ENCODE data around the gene TBCD.
"Not testable (repeated sequence)": the region's sequence is repeated elsewhere in the genome, so short reads cannot be mapped to it uniquely, and the experiment has no call there.

Gene TBCD

GRCh38 chr17:82729479-82730260, 22.2 kb upstream of the TBCD start:
- DNase-seq, result no peak

GRCh38 chr17:82732118-82732743, 19.6 kb upstream of the TBCD start:
- no peak for DNase-seq

GRCh38 chr17:82734987-82735866, 16.6 kb upstream of the TBCD start, which contains the start of gene FN3K:
Gene FN3K (plus strand): TSS chr17:82735615. CDS start chr17:82735637, 22 bp downstream.
- no peak for DNase-seq

GRCh38 chr17:82736511-82737185, 15.2 kb upstream of the TBCD start:
- DNase-seq, result no peak

DNA sequence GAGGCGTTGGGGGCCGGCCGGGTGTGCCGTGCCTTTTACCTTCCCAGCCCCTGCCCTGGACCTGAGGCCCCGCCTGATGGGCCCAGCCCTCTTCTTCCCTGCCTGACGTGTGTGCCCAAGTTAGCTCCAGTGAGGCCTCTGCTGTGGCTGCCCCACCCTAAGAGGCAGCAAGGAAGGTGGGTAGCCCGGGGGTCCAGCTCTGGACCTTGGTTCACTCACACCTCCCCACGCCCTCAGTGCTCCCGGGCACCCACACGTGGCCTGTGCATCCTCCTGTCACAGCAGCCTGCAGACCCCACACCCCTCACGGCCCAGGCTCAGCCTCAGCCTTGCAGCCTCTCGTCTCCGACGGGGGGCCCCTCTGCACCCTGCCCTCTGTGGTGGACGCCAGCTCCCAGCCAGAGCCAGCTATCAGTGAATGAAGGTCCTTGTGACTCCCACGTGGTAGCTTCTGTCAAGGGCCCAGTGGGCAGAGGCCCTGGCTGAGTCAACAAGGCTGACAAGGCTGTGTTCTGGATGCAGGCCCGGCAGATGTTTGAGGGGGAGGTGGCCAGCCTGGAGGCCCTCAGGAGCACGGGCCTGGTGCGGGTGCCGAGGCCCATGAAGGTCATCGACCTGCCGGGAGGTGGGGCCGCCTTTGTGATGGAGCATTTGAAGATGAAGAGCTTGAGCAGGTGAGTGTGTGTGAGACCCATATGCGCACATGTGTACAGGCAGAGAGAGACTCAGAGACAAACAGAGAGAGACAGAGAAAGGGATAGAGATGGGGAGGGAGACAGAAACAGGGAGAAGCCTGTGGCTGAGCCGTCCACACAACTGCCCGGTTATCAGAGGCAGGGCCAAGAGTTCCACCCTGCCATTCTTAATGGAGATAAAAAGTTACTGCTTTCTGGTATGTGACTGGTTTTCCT, 13.6 kb upstream of the TBCD start:
- DNase-seq, result peak; percentile 68

DNA sequence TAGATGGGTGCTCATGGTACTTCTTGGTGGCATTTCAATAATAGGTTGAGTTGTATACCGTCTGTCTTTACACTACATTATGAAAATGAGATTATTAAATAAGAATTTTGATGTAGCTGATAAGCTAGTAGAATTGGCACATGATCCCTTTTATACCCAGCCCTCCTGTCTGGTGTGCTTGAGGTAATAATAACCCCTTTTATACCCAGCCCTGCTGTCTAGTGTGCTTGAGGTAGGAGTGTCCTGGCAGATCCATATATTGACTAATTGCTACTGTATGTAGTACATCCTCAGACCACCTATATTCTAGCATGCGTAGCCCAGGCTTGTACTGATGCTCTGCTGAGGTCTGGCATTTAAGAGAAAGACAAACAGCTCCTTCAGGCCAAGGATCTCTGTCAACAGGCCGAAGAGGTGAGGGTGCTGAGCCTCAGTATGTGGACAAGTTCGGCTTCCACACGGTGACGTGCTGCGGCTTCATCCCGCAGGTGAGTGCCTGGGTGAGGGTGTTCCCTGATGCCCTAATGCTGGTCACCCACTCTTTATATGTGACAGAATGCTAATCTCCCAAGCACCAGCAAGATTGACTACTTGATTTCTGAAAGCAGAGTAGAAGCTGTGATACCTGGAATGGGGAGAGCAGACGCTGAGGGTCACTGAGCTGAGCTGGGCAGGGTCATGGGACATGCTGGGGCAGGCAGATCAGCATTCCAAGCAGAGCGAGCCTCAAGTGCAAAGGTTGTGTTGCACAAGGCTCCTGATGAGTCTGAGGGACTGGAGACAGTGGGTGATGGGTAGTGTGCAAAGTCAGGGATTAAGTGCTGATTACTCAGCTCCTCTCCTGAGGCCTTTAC, 10.7 kb upstream of the TBCD start:
- no peak for DNase-seq

GRCh38 chr17:82743344-82744219, 8.3 kb upstream of the TBCD start:
- DNase-seq, result no peak

DNA sequence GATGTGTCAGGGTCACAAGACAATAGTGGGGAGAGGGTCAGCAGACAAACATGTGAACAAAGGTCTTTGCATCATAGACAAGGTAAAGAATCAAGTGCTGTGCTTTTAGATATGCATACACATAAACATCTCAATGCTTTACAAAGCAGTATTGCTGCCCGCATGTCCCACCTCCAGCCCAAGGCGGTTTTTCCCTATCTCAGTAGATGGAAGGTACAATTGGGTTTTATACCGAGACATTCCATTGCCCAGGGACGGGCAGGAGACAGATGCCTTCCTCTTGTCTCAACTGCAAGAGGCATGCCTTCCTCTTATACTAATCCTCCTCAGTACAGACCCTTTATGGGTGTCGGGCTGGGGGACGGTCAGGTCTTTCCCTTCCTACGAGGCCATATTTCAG, 7.1 kb upstream of the TBCD start:
- DNase-seq, result not testable (repeated sequence)

GRCh38 chr17:82745524-82745923, 6.3 kb upstream of the TBCD start:
- DNase-seq, result peak; percentile 7

DNA sequence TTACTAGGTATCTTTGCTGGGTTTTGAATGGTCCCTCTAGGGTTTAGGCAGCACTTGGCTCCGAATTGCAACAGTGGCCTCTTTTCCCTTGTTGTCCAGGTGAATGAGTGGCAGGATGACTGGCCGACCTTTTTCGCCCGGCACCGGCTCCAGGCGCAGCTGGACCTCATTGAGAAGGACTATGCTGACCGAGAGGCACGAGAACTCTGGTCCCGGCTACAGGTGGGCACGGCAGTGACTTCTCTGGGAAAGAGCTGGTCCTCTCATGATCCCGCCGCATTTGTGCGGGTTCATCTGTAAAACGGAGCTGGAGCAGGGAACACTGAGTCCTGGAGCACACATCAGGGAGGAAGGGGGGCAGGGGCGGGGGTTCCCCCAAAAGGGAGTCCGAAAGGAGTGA, 3.1 kb upstream of the TBCD start:
- DNase-seq, result no peak

DNA sequence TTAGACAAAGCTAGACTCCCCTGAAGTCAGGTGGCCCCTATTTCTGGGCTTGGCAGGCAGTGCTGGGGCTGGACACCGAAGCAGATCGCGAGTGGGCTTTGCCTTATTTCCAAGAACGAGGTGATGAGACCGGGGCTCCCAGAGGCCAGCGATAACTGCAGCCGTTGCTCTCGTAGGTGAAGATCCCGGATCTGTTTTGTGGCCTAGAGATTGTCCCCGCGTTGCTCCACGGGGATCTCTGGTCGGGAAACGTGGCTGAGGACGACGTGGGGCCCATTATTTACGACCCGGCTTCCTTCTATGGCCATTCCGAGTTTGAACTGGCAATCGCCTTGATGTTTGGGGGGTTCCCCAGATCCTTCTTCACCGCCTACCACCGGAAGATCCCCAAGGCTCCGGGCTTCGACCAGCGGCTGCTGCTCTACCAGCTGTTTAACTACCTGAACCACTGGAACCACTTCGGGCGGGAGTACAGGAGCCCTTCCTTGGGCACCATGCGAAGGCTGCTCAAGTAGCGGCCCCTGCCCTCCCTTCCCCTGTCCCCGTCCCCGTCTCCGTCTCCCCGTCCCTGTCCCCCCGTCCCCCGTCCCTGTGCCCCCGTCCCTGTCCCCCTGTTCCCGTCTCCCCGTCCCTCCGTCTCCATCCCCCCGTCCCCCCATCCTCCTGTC, 1.5 kb upstream of the TBCD start:
- no peak for DNase-seq

DNA sequence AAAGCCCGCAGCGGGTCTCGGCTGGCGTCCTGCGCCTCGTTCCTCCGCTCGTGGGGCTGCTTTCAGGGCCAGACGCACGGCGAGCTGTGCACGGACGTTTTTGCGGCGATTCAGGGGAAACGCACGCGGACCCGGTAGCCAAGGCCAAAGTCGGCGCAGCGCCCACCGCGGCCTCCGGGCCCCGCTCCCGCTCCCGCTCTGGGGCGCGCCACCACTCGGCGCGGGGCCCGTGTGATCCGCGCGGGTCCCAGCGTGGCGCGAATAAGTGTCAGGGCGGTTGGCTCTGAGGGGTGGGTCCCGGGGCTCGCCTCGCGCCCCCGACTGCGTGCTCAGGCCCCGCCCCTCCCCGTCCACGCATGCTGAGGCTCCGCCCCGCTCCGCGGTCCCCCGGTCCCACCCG, 694 bp upstream of the TBCD start:
- DNase-seq, result no peak

GRCh38 chr17:82752371-82753200, 721 bp downstream of the TBCD start:
- no peak for DNase-seq

GRCh38 chr17:82753201-82753464, 1.3 kb downstream of the TBCD start:
- DNase-seq, result no peak

GRCh38 chr17:82754297-82755208, 2.7 kb downstream of the TBCD start:
- no peak for DNase-seq

DNA sequence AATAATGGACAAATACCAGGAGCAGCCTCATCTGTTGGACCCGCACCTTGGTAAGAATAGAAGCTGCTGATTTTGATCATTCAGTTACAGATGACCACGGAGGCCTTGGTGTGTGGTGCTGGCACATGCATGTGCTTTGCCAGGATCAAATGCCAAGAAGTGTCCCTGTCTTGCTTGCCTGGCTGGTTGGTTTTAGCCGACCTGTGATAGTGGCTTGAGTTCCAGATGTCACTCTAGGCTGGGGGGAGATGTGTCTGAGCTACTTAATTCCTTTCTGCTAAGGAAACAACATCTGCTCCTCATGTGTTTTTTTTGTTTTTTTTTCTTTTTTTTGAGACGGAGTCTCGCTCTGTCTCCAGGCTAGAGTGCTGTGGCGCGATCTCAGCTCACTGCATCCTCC, 4.3 kb downstream of the TBCD start:
- no peak for DNase-seq

GRCh38 chr17:82765371-82765770, 13.5 kb downstream of the TBCD start:
- no peak for DNase-seq
